HEK293 (cell line): ENCODE data around the gene FRAS1.

ENCODE experiments used
- CTCF ChIA-PET: fragments of 350-600 bp; formaldehyde crosslinking; extraction: SDS; loops from one replicate; lab custom pipeline; 2021; ENCODE audit warnings: antibody characterized with exemption; lab: Yijun Ruan, JAX
- POLR2A ChIA-PET: fragments of 300-600 bp; formaldehyde crosslinking; extraction: SDS; loops from one replicate; lab custom pipeline; 2020; ENCODE audit warnings: antibody characterized with exemption, inconsistent platforms; lab: Yijun Ruan, JAX
- H3K27ac ChIP-seq: fragments of 200-500 bp; sonication (Bioruptor generic); 2 replicates; pipeline ENCODE4 v1.5.1; 2014; ENCODE audit warnings: low read depth, low read length, control low read depth, inconsistent platforms; ENCODE audit errors: extremely low read depth
- H3K36me3 ChIP-seq, 2 experiments: fragments of 200-500 bp in 1 of 2; sonication (Bioruptor generic) in 1 of 2; 1 replicate in 1 of 2; 2 replicates in 1 of 2; pipeline ENCODE4 v1.5.1; 2014 to 2017; ENCODE audit warnings: inconsistent platforms in 2 of 2, low read length in 2 of 2; ENCODE audit not compliant: control insufficient read depth in 2 of 2, insufficient read depth in 1 of 2
- H3K4me1 ChIP-seq: fragments of 200-500 bp; sonication (Bioruptor generic); 2 replicates; pipeline ENCODE4 v1.5.1; 2014; ENCODE audit warnings: mild to moderate bottlenecking, low read length, inconsistent platforms; ENCODE audit not compliant: control insufficient read depth, insufficient read depth
- H3K4me3 ChIP-seq: 2 replicates; pipeline ENCODE4 v1.5.1; 2011; ENCODE audit warnings: low read depth, mild to moderate bottlenecking, control low read depth, low read length, moderate library complexity
- H3K9me3 ChIP-seq: fragments of 200-500 bp; sonication (Bioruptor generic); 2 replicates; pipeline ENCODE4 v1.5.1; 2014; ENCODE audit warnings: low read depth, low read length, inconsistent platforms; ENCODE audit not compliant: control insufficient read depth, insufficient read depth
- KLF9 ChIP-seq: fragments of 450-650 bp; formaldehyde crosslinking; IDR thresholded peaks from 2 replicates; pipeline ENCODE4 v1.5.1; 2016; ENCODE audit warnings: missing biosample characterization, missing genetic modification characterization, low read depth
- SP3 ChIP-seq: fragments of 450-650 bp; formaldehyde crosslinking; IDR thresholded peaks from 2 replicates; pipeline ENCODE4 v1.5.1; 2016; ENCODE audit warnings: missing biosample characterization, missing genetic modification characterization
- TCF7L2 ChIP-seq: IDR thresholded peaks from 2 replicates; pipeline ENCODE4 v1.6.1; 2011; ENCODE audit warnings: low read depth, mild to moderate bottlenecking, inconsistent platforms, low read length, moderate library complexity, borderline replicate concordance
- ZNF121 ChIP-seq: fragments of 450-650 bp; formaldehyde crosslinking; IDR thresholded peaks from 2 replicates; pipeline ENCODE4 v1.5.1; 2016; ENCODE audit warnings: missing biosample characterization, missing genetic modification characterization
- ZNF155 ChIP-seq: fragments of 450-650 bp; formaldehyde crosslinking; IDR thresholded peaks from 2 replicates; pipeline ENCODE4 v1.5.1; 2016; ENCODE audit warnings: missing biosample characterization, missing genetic modification characterization
- ZNF174 ChIP-seq: fragments of 450-650 bp; formaldehyde crosslinking; IDR thresholded peaks from 2 replicates; pipeline ENCODE4 v1.5.0; 2017; ENCODE audit warnings: missing biosample characterization, mild to moderate bottlenecking, missing genetic modification characterization
- ZNF426 ChIP-seq: fragments of 450-650 bp; formaldehyde crosslinking; IDR thresholded peaks from 2 replicates; pipeline ENCODE4 v1.5.1; 2017; ENCODE audit warnings: missing biosample characterization, missing genetic modification characterization, mild to moderate bottlenecking, inconsistent platforms, moderate library complexity
- ZNF707 ChIP-seq: fragments of 450-650 bp; formaldehyde crosslinking; IDR thresholded peaks from 2 replicates; pipeline ENCODE4 v1.5.1; 2016; ENCODE audit warnings: missing biosample characterization, missing genetic modification characterization
- ZNF768 ChIP-seq: fragments of 450-650 bp; formaldehyde crosslinking; IDR thresholded peaks from 2 replicates; pipeline ENCODE4 v1.5.1; 2018; ENCODE audit warnings: missing biosample characterization, mild to moderate bottlenecking, missing genetic modification characterization
- ZNF777 ChIP-seq: fragments of 450-650 bp; formaldehyde crosslinking; IDR thresholded peaks from 2 replicates; pipeline ENCODE4 v1.5.1; 2017; ENCODE audit warnings: missing biosample characterization, missing genetic modification characterization, borderline replicate concordance
- ZSCAN16 ChIP-seq: fragments of 450-650 bp; formaldehyde crosslinking; IDR thresholded peaks from 2 replicates; pipeline ENCODE4 v1.5.1; 2016; ENCODE audit warnings: missing biosample characterization, missing genetic modification characterization
- TF ChIP-seq, protein P1 (sequence below): fragments of 450-650 bp; formaldehyde crosslinking; IDR thresholded peaks from 2 replicates; pipeline ENCODE4 v1.5.1; 2016; ENCODE audit warnings: missing biosample characterization, missing genetic modification characterization
- TF ChIP-seq, protein P2 (sequence below): fragments of 450-650 bp; formaldehyde crosslinking; IDR thresholded peaks from 2 replicates; pipeline ENCODE4; 2016; ENCODE audit warnings: missing biosample characterization, missing genetic modification characterization
- TF ChIP-seq, protein P3 (sequence below): fragments of 450-650 bp; formaldehyde crosslinking; IDR thresholded peaks from 2 replicates; pipeline ENCODE4 v1.5.1; 2016; ENCODE audit warnings: missing biosample characterization, missing genetic modification characterization
- TF ChIP-seq, protein P4 (sequence below): fragments of 450-650 bp; formaldehyde crosslinking; IDR thresholded peaks from 2 replicates; pipeline ENCODE4 v1.5.1; 2016; ENCODE audit warnings: missing biosample characterization, missing genetic modification characterization
- TF ChIP-seq, protein P5 (sequence below): fragments of 450-650 bp; formaldehyde crosslinking; IDR thresholded peaks from 2 replicates; pipeline ENCODE4 v1.5.1; 2016; ENCODE audit warnings: missing biosample characterization, missing genetic modification characterization

The FRAS1 gene

DNA sequence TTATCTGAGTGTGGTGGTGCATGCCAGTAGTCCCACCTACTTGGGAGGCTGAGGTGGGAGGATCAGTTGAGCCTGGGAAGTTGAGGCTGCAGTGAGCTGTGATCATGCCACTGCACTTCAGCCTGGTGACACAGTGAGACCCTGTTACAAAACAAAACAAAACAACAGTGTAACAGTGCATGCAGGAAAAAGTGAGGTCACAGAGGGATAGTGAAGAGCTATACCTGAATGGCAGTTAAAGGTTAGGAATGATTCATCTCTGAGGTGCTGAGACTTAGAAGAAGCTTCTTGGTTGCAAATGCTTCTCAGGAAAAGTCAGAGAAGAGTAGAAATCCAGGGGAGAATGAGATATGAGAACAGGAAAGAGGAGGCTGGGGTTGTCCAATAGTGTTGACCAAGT, 178.7 kb downstream of the FRAS1 start:
- Histone ChIP-seq H3K9me3 (no peaks in the 10 kb centered on the region), H3K4me3 (no peak overlapping the region), H3K27ac (no peak overlapping the region), H3K36me3 (no peaks in the 10 kb centered on the region), H3K4me1 (no peaks in the 10 kb centered on the region)
- CTCF ChIA-PET: interaction anchor here (0.5 kb wide), 1 partner anchor 198 kb away, joined by 3 read pairs; no protein-coding TSS in a partner anchor
- TF ChIP-seq, protein P1, sequence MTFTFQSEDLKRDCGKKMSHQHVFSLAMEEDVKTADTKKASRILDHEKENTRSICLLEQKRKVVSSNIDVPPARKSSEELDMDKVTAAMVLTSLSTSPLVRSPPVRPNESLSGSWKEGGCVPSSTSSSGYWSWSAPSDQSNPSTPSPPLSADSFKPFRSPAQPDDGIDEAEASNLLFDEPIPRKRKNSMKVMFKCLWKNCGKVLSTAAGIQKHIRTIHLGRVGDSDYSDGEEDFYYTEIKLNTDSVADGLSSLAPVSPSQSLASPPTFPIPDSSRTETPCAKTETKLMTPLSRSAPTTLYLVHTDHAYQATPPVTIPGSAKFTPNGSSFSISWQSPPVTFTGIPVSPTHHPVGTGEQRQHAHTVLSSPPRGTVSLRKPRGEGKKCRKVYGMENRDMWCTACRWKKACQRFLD (tag by site-specific recombination): no peak
- TF ChIP-seq, protein P2, sequence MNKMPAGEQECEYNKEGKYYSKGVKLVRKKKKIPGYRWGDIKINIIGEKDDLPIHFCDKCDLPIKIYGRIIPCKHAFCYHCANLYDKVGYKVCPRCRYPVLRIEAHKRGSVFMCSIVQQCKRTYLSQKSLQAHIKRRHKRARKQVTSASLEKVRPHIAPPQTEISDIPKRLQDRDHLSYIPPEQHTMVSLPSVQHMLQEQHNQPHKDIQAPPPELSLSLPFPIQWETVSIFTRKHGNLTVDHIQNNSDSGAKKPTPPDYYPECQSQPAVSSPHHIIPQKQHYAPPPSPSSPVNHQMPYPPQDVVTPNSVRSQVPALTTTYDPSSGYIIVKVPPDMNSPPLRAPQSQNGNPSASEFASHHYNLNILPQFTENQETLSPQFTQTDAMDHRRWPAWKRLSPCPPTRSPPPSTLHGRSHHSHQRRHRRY (tag by site-specific recombination): no peak
- TF ChIP-seq KLF9 (tag by site-specific recombination) (no peak), TCF7L2 (no peak)
- POLR2A ChIA-PET: no interaction called here

DNA sequence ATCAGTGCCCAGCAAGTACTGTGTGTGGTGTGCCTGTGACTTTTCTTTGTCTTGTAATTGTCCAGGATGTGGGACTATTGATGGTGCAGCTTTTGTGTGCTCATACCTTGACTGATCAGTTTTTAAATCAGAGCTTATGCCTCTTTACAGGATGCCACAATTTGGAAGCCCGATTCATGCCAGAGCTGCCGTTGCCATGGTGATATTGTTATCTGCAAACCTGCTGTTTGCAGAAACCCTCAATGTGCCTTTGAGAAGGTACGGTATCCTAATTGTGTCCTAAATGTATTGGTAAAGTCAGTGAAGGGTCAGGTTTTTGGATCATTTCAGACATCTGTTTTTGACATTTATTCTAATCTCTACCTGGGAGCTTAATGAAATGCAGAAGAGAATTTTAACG, 180.2 kb downstream of the FRAS1 start:
- Histone ChIP-seq H3K4me3 (no peak overlapping the region), H3K36me3 (no peaks in the 10 kb centered on the region), H3K27ac (no peak overlapping the region), H3K4me1 (no peaks in the 10 kb centered on the region), H3K9me3 (no peaks in the 10 kb centered on the region)
- POLR2A ChIA-PET: no interaction called here
- CTCF ChIA-PET: interaction anchor here (1.3 kb wide), 1 partner anchor 63 kb away, joined by 5 read pairs; no protein-coding TSS in a partner anchor
- TF ChIP-seq, protein P3, sequence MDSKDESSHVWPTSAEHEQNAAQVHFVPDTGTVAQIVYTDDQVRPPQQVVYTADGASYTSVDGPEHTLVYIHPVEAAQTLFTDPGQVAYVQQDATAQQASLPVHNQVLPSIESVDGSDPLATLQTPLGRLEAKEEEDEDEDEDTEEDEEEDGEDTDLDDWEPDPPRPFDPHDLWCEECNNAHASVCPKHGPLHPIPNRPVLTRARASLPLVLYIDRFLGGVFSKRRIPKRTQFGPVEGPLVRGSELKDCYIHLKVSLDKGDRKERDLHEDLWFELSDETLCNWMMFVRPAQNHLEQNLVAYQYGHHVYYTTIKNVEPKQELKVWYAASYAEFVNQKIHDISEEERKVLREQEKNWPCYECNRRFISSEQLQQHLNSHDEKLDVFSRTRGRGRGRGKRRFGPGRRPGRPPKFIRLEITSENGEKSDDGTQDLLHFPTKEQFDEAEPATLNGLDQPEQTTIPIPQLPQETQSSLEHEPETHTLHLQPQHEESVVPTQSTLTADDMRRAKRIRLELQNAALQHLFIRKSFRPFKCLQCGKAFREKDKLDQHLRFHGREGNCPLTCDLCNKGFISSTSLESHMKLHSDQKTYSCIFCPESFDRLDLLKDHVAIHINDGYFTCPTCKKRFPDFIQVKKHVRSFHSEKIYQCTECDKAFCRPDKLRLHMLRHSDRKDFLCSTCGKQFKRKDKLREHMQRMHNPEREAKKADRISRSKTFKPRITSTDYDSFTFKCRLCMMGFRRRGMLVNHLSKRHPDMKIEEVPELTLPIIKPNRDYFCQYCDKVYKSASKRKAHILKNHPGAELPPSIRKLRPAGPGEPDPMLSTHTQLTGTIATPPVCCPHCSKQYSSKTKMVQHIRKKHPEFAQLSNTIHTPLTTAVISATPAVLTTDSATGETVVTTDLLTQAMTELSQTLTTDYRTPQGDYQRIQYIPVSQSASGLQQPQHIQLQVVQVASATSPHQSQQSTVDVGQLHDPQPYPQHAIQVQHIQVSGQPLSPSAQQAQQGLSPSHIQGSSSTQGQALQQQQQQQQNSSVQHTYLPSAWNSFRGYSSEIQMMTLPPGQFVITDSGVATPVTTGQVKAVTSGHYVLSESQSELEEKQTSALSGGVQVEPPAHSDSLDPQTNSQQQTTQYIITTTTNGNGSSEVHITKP: no peak
- no peak for TF ChIP-seq ZNF121 (tag by site-specific recombination)
- no peak for TF ChIP-seq ZNF777 (tag by site-specific recombination)
- TF ChIP-seq ZNF174 (tag by site-specific recombination): no peak
- no peak for TF ChIP-seq ZSCAN16 (tag by site-specific recombination)
- TF ChIP-seq ZNF426 (tag by site-specific recombination): no peak
- no peak for TF ChIP-seq ZNF155
- no peak for TF ChIP-seq ZNF707 (tag by site-specific recombination)
- no peak for TF ChIP-seq ZNF768 (tag by site-specific recombination)
- TF ChIP-seq, protein P4, sequence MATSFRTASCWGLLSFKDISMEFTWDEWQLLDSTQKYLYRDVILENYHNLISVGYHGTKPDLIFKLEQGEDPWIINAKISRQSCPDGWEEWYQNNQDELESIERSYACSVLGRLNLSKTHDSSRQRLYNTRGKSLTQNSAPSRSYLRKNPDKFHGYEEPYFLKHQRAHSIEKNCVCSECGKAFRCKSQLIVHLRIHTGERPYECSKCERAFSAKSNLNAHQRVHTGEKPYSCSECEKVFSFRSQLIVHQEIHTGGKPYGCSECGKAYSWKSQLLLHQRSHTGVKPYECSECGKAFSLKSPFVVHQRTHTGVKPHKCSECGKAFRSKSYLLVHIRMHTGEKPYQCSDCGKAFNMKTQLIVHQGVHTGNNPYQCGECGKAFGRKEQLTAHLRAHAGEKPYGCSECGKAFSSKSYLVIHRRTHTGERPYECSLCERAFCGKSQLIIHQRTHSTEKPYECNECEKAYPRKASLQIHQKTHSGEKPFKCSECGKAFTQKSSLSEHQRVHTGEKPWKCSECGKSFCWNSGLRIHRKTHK: no peak

DNA sequence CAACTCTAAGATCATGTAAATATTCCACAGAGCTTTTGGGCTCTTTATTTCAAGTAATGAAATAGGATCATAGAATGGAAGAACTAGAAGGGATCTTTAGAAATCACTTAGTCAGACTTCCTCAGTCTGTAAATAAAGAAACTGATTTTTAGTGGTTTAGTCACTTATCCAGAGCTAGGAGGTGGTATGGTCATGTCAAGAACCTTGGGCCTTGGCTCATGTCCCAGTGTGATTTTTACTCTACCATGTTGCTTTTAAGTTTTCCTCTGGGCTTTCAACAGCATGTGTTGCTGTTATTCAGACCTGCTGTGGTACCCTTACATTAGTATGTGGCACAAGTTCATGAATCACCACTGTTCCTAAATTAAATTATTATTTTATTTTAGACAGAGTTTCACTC, 184.9 kb downstream of the FRAS1 start:
- Histone ChIP-seq H3K4me3 (no peak overlapping the region), H3K4me1 (peaks cover 8% of the 10 kb centered on the region), H3K36me3 (no peaks in the 10 kb centered on the region), H3K27ac (no peak overlapping the region), H3K9me3 (no peaks in the 10 kb centered on the region)
- CTCF ChIA-PET: no interaction called here
- TF ChIP-seq SP3 (tag by site-specific recombination) (no peak), ZNF426 (tag by site-specific recombination) (no peak)
- TF ChIP-seq, protein P5, sequence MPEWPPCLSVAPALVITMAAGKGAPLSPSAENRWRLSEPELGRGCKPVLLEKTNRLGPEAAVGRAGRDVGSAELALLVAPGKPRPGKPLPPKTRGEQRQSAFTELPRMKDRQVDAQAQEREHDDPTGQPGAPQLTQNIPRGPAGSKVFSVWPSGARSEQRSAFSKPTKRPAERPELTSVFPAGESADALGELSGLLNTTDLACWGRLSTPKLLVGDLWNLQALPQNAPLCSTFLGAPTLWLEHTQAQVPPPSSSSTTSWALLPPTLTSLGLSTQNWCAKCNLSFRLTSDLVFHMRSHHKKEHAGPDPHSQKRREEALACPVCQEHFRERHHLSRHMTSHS (tag by site-specific recombination): no peak
- POLR2A ChIA-PET: no interaction called here
